Endothelial cell (in vitro differentiated cells): ENCODE measurements around the gene ATP13A1. TPM values are rescaled to one million over a fixed set of nuclear protein-coding genes. Genes with fewer than 3 reads are reported as not detected.

Experiments
- DNase-seq: peaks from one replicate; pipeline ENCODE4 v3.0.0; 2021; ENCODE audit warnings: low spot score
- H3K27ac Mint-ChIP-seq: one replicate; pipeline ENCODE4 v1.8.0; 2021; ENCODE audit warnings: mixed read lengths, inconsistent platforms; ENCODE audit not compliant: unreplicated experiment
- H3K27me3 Mint-ChIP-seq: one replicate; pipeline ENCODE4 v1.8.0; 2021; ENCODE audit warnings: mild to moderate bottlenecking, moderate library complexity, mixed read lengths, inconsistent platforms; ENCODE audit not compliant: unreplicated experiment
- H3K36me3 Mint-ChIP-seq: one replicate; pipeline ENCODE4 v1.8.0; 2021; ENCODE audit warnings: mild to moderate bottlenecking, low read depth, mixed read lengths, inconsistent platforms; ENCODE audit not compliant: unreplicated experiment
- H3K4me1 Mint-ChIP-seq: one replicate; pipeline ENCODE4 v1.8.0; 2021; ENCODE audit warnings: mild to moderate bottlenecking, mixed read lengths, inconsistent platforms; ENCODE audit not compliant: unreplicated experiment
- H3K4me3 Mint-ChIP-seq: one replicate; pipeline ENCODE4 v1.8.0; 2021; ENCODE audit warnings: mild to moderate bottlenecking, mixed read lengths, inconsistent platforms; ENCODE audit not compliant: unreplicated experiment
- H3K9me3 Mint-ChIP-seq: one replicate; pipeline ENCODE4 v1.8.0; 2021; ENCODE audit warnings: mixed read lengths, inconsistent platforms; ENCODE audit not compliant: unreplicated experiment
- total RNA-seq: library from RNA; stranded (reverse); fragmentation: NEBNext Ultra II Directional; extraction: Animal tissue kit (Norgen Biotek cat#: 25700); gene quantifications from one replicate; pipeline ENCODE4 v1.2.1, GENCODE V29; 2021; ENCODE audit not compliant: unreplicated experiment
- TF ChIP-seq, protein P1 (sequence below): fragments of 200-600 bp; sonication (generic); IDR thresholded peaks from one replicate; pipeline ENCODE4 v1.5.0; 2021; ENCODE audit warnings: antibody characterized with exemption; ENCODE audit not compliant: unreplicated experiment

The ATP13A1 gene
- total RNA-seq, 1 donor from 2014 or later = 56.7 TPM

DNA sequence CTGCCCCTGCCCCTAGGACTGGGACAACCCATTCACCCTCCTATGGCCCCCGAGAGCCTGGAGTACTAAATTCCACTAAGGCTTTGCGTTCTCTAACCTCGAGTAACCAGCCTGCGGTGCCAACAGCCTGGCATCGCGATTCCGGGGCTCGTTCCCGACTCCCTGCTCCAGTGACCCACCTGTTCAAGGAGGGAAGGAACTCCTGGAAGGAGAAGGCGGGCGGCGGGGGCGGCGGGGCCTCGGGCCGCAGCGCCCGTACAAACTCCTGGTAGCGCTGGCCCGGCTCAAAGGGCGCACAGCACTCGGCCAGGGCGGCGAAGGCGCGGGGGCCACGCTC, 26.3 kb downstream of the ATP13A1 start:
- Mint-ChIP-seq H3K27me3 (peaks cover 4% of the 10 kb centered on the region), H3K4me1 (peaks cover 3% of the 10 kb centered on the region), H3K9me3 (peaks cover 3% of the 10 kb centered on the region), H3K4me3 (no peak overlapping the region), H3K27ac (no peak overlapping the region), H3K36me3 (peaks cover 22% of the 10 kb centered on the region)
- TF ChIP-seq, protein P1, sequence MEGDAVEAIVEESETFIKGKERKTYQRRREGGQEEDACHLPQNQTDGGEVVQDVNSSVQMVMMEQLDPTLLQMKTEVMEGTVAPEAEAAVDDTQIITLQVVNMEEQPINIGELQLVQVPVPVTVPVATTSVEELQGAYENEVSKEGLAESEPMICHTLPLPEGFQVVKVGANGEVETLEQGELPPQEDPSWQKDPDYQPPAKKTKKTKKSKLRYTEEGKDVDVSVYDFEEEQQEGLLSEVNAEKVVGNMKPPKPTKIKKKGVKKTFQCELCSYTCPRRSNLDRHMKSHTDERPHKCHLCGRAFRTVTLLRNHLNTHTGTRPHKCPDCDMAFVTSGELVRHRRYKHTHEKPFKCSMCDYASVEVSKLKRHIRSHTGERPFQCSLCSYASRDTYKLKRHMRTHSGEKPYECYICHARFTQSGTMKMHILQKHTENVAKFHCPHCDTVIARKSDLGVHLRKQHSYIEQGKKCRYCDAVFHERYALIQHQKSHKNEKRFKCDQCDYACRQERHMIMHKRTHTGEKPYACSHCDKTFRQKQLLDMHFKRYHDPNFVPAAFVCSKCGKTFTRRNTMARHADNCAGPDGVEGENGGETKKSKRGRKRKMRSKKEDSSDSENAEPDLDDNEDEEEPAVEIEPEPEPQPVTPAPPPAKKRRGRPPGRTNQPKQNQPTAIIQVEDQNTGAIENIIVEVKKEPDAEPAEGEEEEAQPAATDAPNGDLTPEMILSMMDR = no peak
- DNase-seq = no peak

DNA sequence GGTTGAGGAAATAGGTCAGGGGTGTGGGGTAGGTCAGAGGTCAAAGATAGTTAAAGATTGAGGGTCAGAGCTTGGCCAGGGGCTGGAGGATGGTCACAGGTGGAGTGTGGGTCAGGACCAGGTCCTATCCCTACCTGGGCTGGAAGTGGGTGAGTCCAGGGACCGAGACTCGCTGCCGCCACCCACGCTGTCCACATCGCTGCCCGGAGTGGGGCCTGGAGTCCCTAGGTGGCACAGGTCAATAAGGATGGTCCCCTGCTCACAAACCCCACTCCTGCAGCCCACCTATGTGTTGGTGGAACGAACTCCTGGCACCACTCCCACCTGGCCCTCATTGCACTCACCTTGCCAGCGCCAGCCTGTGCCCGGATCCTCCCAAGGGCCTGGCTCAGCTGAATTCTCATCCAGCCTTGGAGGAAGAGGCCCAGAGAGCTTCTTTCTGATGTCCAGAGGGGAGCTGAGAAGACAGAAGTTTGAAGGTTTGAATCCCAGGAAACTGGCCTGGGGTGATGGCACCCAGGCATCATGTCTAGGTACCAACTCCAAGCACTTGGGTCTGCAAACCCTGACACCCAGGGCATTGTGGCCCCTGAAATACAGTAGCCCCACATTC, 26.8 kb downstream of the ATP13A1 start:
- Mint-ChIP-seq H3K36me3 (peaks cover 19% of the 10 kb centered on the region), H3K4me3 (no peak overlapping the region), H3K27ac (no peak overlapping the region), H3K9me3 (no peaks in the 10 kb centered on the region), H3K4me1 (no peaks in the 10 kb centered on the region), H3K27me3 (peaks cover 2% of the 10 kb centered on the region)
- TF ChIP-seq, protein P1 = no peak
- no peak for DNase-seq

DNA sequence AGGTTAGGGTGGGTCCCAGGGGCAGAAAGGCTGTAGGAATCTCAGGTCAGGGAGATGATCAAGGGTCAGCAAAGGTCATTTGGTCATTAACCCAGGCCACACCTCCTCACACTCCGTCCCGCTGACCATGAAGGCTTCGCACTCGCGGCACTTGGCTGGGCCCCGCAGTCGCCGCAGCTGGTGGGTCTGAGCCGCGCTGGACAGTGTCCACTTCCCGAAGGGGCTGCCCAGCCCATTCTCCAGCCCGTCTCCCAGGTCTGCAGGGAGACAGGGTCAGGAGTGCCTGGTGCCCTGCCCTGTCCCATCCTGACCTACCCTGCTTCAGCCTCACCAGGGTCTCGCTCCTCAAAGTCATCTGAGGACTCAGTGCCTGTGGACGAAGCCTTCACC, 28.2 kb downstream of the ATP13A1 start:
- no peak for DNase-seq
- Mint-ChIP-seq H3K4me3 (no peak overlapping the region), H3K27me3 (peaks cover 3% of the 10 kb centered on the region), H3K4me1 (no peaks in the 10 kb centered on the region), H3K9me3 (no peaks in the 10 kb centered on the region), H3K36me3 (peaks cover 25% of the 10 kb centered on the region), H3K27ac (no peak overlapping the region)
- TF ChIP-seq, protein P1 = no peak

DNA sequence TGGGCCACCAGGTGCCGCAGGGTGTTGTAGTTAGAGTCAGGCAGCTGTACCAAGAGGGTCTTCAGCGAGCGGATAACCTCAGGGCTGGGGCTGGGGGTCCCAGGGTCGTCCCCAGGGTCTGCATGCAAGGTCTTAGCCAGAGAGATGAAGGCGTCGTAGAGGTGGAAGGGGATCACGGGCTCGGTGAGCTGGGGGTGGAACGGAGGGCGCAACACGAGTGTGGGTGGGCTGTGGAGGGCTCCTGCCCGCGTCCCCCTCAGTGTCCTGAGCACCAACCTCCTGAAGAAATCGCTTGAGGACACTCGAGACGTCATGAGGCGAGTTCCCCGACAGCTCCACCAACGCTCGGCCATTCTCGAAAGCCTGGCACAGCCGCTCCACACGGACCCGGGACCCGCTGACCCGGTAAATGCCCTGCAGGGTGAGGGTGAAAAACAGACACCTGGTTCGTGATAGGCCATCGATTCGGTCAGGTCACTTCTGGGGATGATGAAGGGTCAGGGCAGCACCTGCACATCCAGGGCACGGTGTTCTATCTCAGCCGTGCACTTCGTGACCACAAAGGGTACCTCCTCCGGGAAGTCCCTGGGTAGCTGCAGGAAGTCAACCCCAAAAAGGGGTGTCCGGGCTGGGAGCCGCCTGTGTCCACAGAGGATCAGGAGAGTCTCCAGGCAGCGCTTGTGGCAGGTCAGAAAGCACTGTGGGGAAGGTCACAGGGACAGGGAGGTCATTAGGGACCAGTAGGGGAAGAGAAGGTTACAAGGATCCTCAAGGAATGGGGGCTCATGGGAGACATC, 28.8 kb downstream of the ATP13A1 start:
- peaks cover 5% of the 10 kb centered on the region for H3K27me3 Mint-ChIP-seq
- H3K9me3 Mint-ChIP-seq = no peaks in the 10 kb centered on the region
- H3K36me3 Mint-ChIP-seq = peaks cover 25% of the 10 kb centered on the region
- peak overlapping the region; percentile 51 for H3K4me3 Mint-ChIP-seq
- DNase-seq = no peak
- no peak overlapping the region for H3K27ac Mint-ChIP-seq
- H3K4me1 Mint-ChIP-seq = no peaks in the 10 kb centered on the region
- TF ChIP-seq, protein P1 = no peak
